22Rv1 (cell line): Measurements from ENCODE around the gene ZNF394.

Experiments
- H3K27ac ChIP-seq: fragments of 450-650 bp; 2 replicates; pipeline ENCODE4 v1.5.1; 2017
- CTCF ChIP-seq: fragments of 450-650 bp; IDR thresholded peaks from 2 replicates; pipeline ENCODE4 v1.5.1; 2017; ENCODE audit warnings: mild to moderate bottlenecking
- ZFX ChIP-seq: fragments of 450-650 bp; IDR thresholded peaks from 2 replicates; pipeline ENCODE4 v1.6.1; 2017; ENCODE audit warnings: antibody characterized with exemption, borderline replicate concordance

ZNF394 gene

GRCh38 chr7:99457650-99458493, 42.2 kb downstream of the ZNF394 start:
- peak overlapping the region; percentile 98 for H3K27ac ChIP-seq
- TF ChIP-seq CTCF (no peak), ZFX (no peak)

- peak overlapping the region; percentile 98 for H3K27ac ChIP-seq
- no peak for TF ChIP-seq CTCF
- no peak for TF ChIP-seq ZFX
Measured at GRCh38 chr7:99457050-99457649, 42.9 kb downstream of the ZNF394 start.

- no peak for TF ChIP-seq ZFX
- TF ChIP-seq CTCF, result no peak
- H3K27ac ChIP-seq, result peak overlapping the region; percentile 98
Measured at GRCh38 chr7:99456288-99456687, 43.8 kb downstream of the ZNF394 start.

GRCh38 chr7:99455874-99456273, 44.2 kb downstream of the ZNF394 start:
- peak overlapping the region; percentile 98 for H3K27ac ChIP-seq
- TF ChIP-seq CTCF (no peak), ZFX (no peak)

- peak overlapping the region; percentile 98 for H3K27ac ChIP-seq
- TF ChIP-seq ZFX, result no peak
- TF ChIP-seq CTCF, result no peak
Measured at GRCh38 chr7:99453105-99453504, 47.0 kb downstream of the ZNF394 start.

- no peak for TF ChIP-seq ZFX
- TF ChIP-seq CTCF, result no peak
- H3K27ac ChIP-seq, result peak overlapping the region; percentile 98
Measured at GRCh38 chr7:99452541-99452940, 47.5 kb downstream of the ZNF394 start.

- no peak for TF ChIP-seq CTCF
- no peak for TF ChIP-seq ZFX
- peak overlapping the region; percentile 98 for H3K27ac ChIP-seq
Measured at GRCh38 chr7:99451936-99452335, 48.1 kb downstream of the ZNF394 start.
